ENCODE data around the gene GUCA1A. TPM values are rescaled to one million over a fixed set of nuclear protein-coding genes. Genes with fewer than 3 reads are reported as not detected.

GUCA1A gene
- polyA plus RNA-seq, 1 donor (not counting 4 experiments of a cell fraction or from before 2014, with no cell fraction given): not detected

DNA sequence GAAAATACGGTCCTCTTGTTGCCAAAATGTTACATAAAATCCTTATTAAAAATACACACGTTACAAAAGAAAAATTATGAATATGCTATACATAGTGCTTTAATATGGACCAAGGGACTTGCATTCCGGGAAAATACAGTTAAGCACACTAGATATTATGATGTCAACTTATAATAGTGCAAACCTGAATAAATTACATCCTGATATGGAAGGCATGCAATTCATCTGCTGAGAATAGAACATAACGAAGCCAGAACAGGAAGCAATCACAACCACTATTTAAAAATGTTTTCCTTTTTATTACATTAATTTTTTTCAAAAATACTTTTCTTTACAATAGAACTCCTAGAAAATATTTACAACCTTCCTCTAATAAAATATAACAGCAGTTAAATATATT lies 52.3 kb downstream of the GUCA1A start:
- Histone ChIP-seq H3K79me2 (ENCODE audit: control insufficient read depth, insufficient read depth, low read length) (no peaks in the 10 kb centered on the region), H4K20me1 (ENCODE audit: control insufficient read depth, extremely low read depth, insufficient read depth, low read length) (no peaks in the 10 kb centered on the region), H3K27ac (ENCODE audit: control insufficient read depth, insufficient read depth, low read length) (peak overlapping the region; percentile 95), H3K27me3 (ENCODE audit: control insufficient read depth, extremely low read depth, insufficient read depth, low read length) (no peaks in the 10 kb centered on the region), H3K36me3 (ENCODE audit: control insufficient read depth in 2 of 2, extremely low read depth in 1 of 2, insufficient read depth in 2 of 2, low read length in 2 of 2) (peaks cover 3 to 11% of the 10 kb centered on the region in 2 experiments), H3K4me3 (ENCODE audit: control insufficient read depth in 2 of 3, extremely low read depth in 1 of 3, insufficient read depth in 2 of 3, low read depth in 1 of 3, low read length in 3 of 3) (no peak overlapping the region), H3K9ac (ENCODE audit: control insufficient read depth, extremely low read depth, insufficient read depth, low read length) (peak overlapping the region; percentile 74), H3K9me1 (ENCODE audit: control insufficient read depth, extremely low read depth, insufficient read depth, low read length) (no peaks in the 10 kb centered on the region), H3K4me1 (ENCODE audit: control insufficient read depth, extremely low read depth, insufficient read depth, low read length) (peaks cover 62% of the 10 kb centered on the region), H3K9me3 (ENCODE audit: control insufficient read depth, low read depth, low read length) (no peaks in the 10 kb centered on the region), H2AFZ (ENCODE audit: control insufficient read depth, low read length) (no peak overlapping the region), H3K4me2 (ENCODE audit: control insufficient read depth, extremely low read depth, insufficient read depth, low read depth, low read length) (peak overlapping the region; percentile 74)
- DNase-seq (ENCODE audit: low read depth, low spot score) (no peak), FAIRE-seq (no peak)
- dilution Hi-C loops (cut with MboI; ENCODE audit: extremely low pct_ligation_motif_present, low sequenced_read_pairs): no loop called here
- TF ChIP-seq, protein P1, sequence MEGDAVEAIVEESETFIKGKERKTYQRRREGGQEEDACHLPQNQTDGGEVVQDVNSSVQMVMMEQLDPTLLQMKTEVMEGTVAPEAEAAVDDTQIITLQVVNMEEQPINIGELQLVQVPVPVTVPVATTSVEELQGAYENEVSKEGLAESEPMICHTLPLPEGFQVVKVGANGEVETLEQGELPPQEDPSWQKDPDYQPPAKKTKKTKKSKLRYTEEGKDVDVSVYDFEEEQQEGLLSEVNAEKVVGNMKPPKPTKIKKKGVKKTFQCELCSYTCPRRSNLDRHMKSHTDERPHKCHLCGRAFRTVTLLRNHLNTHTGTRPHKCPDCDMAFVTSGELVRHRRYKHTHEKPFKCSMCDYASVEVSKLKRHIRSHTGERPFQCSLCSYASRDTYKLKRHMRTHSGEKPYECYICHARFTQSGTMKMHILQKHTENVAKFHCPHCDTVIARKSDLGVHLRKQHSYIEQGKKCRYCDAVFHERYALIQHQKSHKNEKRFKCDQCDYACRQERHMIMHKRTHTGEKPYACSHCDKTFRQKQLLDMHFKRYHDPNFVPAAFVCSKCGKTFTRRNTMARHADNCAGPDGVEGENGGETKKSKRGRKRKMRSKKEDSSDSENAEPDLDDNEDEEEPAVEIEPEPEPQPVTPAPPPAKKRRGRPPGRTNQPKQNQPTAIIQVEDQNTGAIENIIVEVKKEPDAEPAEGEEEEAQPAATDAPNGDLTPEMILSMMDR (optimal IDR thresholded peaks at IDR 0.05 in 1 of 3, IDR thresholded peaks at IDR 0.05 in 1 of 3, conservative IDR thresholded peaks at IDR 0.05 in 1 of 3; ENCODE audit: extremely low read depth in 1 of 3, insufficient read depth in 2 of 3, low read length in 3 of 3): no peak
- TF ChIP-seq EZH2 (IDR thresholded peaks at IDR 0.05; ENCODE audit: low read length): no peak

DNA sequence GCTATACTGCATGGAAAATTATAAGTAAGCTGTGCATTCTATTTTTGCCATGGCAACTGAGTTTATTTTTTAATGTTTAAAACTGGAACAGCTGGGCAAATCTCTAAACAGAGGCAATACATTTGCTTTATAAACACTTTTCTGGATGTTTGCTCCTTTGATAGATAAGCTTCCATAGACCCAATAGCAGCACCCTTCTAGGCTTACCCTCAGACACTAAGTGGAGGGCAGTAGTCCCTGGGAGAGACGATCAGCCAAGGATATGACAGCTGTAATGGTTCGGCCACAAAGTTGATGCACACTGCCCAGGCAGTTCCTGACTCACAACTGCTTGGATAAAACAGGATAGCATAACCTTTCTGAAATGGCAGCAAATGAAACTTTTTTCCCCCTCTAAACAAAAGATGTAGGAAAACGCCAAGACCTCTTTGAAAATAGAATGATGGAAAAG lies 53.0 kb downstream of the GUCA1A start:
- no peak for TF ChIP-seq EZH2 (IDR thresholded peaks at IDR 0.05; ENCODE audit: low read length)
- TF ChIP-seq, protein P1 (optimal IDR thresholded peaks at IDR 0.05 in 1 of 3, IDR thresholded peaks at IDR 0.05 in 1 of 3, conservative IDR thresholded peaks at IDR 0.05 in 1 of 3; ENCODE audit: extremely low read depth in 1 of 3, insufficient read depth in 2 of 3, low read length in 3 of 3): no peak
- dilution Hi-C loops (cut with MboI; ENCODE audit: extremely low pct_ligation_motif_present, low sequenced_read_pairs): no loop called here
- Histone ChIP-seq H3K36me3 (ENCODE audit: control insufficient read depth in 2 of 2, extremely low read depth in 1 of 2, insufficient read depth in 2 of 2, low read length in 2 of 2) (peaks cover 5 to 11% of the 10 kb centered on the region in 2 experiments), H3K4me1 (ENCODE audit: control insufficient read depth, extremely low read depth, insufficient read depth, low read length) (peaks cover 58% of the 10 kb centered on the region), H4K20me1 (ENCODE audit: control insufficient read depth, extremely low read depth, insufficient read depth, low read length) (no peaks in the 10 kb centered on the region), H3K9me1 (ENCODE audit: control insufficient read depth, extremely low read depth, insufficient read depth, low read length) (no peaks in the 10 kb centered on the region), H3K27ac (ENCODE audit: control insufficient read depth, insufficient read depth, low read length) (peak overlapping the region; percentile 95), H3K9me3 (ENCODE audit: control insufficient read depth, low read depth, low read length) (no peaks in the 10 kb centered on the region), H3K4me2 (ENCODE audit: control insufficient read depth, extremely low read depth, insufficient read depth, low read depth, low read length) (peak overlapping the region; percentile 74), H3K27me3 (ENCODE audit: control insufficient read depth, extremely low read depth, insufficient read depth, low read length) (no peaks in the 10 kb centered on the region), H3K9ac (ENCODE audit: control insufficient read depth, extremely low read depth, insufficient read depth, low read length) (peak overlapping the region; percentile 74), H3K79me2 (ENCODE audit: control insufficient read depth, insufficient read depth, low read length) (no peaks in the 10 kb centered on the region), H3K4me3 (ENCODE audit: control insufficient read depth in 2 of 3, extremely low read depth in 1 of 3, insufficient read depth in 2 of 3, low read depth in 1 of 3, low read length in 3 of 3) (no peak overlapping the region), H2AFZ (ENCODE audit: control insufficient read depth, low read length) (no peak overlapping the region)
- DNase-seq (ENCODE audit: low read depth, low spot score) (no peak), FAIRE-seq (no peak)

All from keratinocyte (primary cell).